Endothelial cell of umbilical vein (primary cell): Measurements from ENCODE around the gene RAD51B. TPM values are rescaled to one million over a fixed set of nuclear protein-coding genes. Genes with fewer than 3 reads are reported as not detected.

Experiments
- BruUV-seq: library from RNA; stranded (reverse); fragments of 400-500 nt; replicated peaks from 2 replicates; lab custom pipeline; 2021; lab: Mats Ljungman, UMichigan
- CTCF ChIA-PET: fragments of 300-600, 350-600 bp; sonication (Branson Sonifier 250); formaldehyde crosslinking; loops from one replicate; lab custom pipeline; 2021; ENCODE audit warnings: antibody characterized with exemption, inconsistent platforms; lab: Charles Lee
- POLR2A ChIA-PET: fragments of 300-600, 350-600 bp; sonication (Branson Sonifier 250); formaldehyde crosslinking; loops from one replicate; lab custom pipeline; 2021; ENCODE audit warnings: antibody characterized with exemption, inconsistent platforms; lab: Charles Lee
- DNase-seq: peaks from one replicate; pipeline ENCODE4 v3.0.0-alpha.2; 2011; ENCODE audit warnings: low read depth, low spot score
- FAIRE-seq: peaks from 2 replicates; lab custom pipeline; 2011; peaks lifted over from hg19 to GRCh38; lab: Jason Lieb, UNC
- H2AFZ ChIP-seq: 2 replicates; pipeline ENCODE4 v1.6.0; 2012; ENCODE audit warnings: low read depth, low read length, control low read depth, inconsistent platforms
- H3K27ac ChIP-seq: 2 replicates; pipeline ENCODE4 v1.5.1; 2011; ENCODE audit warnings: low read depth, mild to moderate bottlenecking, control low read depth, low read length, moderate library complexity; ENCODE audit not compliant: insufficient read depth
- H3K27me3 ChIP-seq, 2 experiments: 2 replicates each; pipeline versions ENCODE4 v1.6.0 to v1.6.1; 2011; ENCODE audit warnings: low read length in 2 of 2, mixed read lengths in 1 of 2; ENCODE audit not compliant: control insufficient read depth in 2 of 2, insufficient read depth in 2 of 2
- H3K36me3 ChIP-seq, 2 experiments: 2 replicates in 1 of 2; 3 replicates in 1 of 2; pipeline ENCODE4 v1.5.1; 2011; ENCODE audit warnings: low read length in 2 of 2, mild to moderate bottlenecking in 1 of 2, moderate library complexity in 1 of 2; ENCODE audit not compliant: control insufficient read depth in 2 of 2, insufficient read depth in 2 of 2; ENCODE audit errors: extremely low read depth in 1 of 2
- H3K4me1 ChIP-seq: 3 replicates; pipeline ENCODE4 v1.5.1; 2011; ENCODE audit warnings: mild to moderate bottlenecking, low read length; ENCODE audit not compliant: control insufficient read depth, insufficient read depth; ENCODE audit errors: extremely low read depth
- H3K4me2 ChIP-seq: 2 replicates; pipeline ENCODE4 v1.6.1; 2011; ENCODE audit warnings: low read length, control low read depth, mixed read lengths; ENCODE audit not compliant: insufficient read depth
- H3K4me3 ChIP-seq, 3 experiments: fragments of 200-600 bp in 1 of 3; sonication (generic), shearing (Covaris generic) in 1 of 3; replicated peaks in 1 of 3; 2 replicates each; pipeline ENCODE4 v1.5.1; 2011 to 2016; ENCODE audit warnings: control low read depth in 3 of 3, low read length in 3 of 3, mild to moderate bottlenecking in 2 of 3, inconsistent platforms in 1 of 3, low read depth in 1 of 3, moderate library complexity in 1 of 3; ENCODE audit not compliant: insufficient read depth in 1 of 3
- H3K79me2 ChIP-seq: 2 replicates; pipeline ENCODE4 v1.6.0; 2012; ENCODE audit warnings: low read length, inconsistent platforms; ENCODE audit not compliant: control insufficient read depth, insufficient read depth
- H3K9ac ChIP-seq: replicated peaks from 2 replicates; pipeline ENCODE3; 2011; ENCODE audit warnings: low read length, control low read depth; ENCODE audit not compliant: insufficient read depth; ENCODE audit errors: extremely low read depth
- H3K9me1 ChIP-seq: replicated peaks from 3 replicates; pipeline ENCODE4 v1.6.0; 2011; ENCODE audit warnings: mild to moderate bottlenecking, low read length; ENCODE audit not compliant: control insufficient read depth, insufficient read depth; ENCODE audit errors: extremely low read depth
- H3K9me3 ChIP-seq: replicated peaks from 2 replicates; pipeline ENCODE4 v1.5.1; 2012; ENCODE audit warnings: low read length, inconsistent platforms; ENCODE audit not compliant: control insufficient read depth, insufficient read depth
- H4K20me1 ChIP-seq: replicated peaks from 2 replicates; pipeline ENCODE3; 2011; ENCODE audit warnings: mild to moderate bottlenecking, low read length; ENCODE audit not compliant: control insufficient read depth, insufficient read depth; ENCODE audit errors: extremely low read depth
- CTCF ChIP-seq, 2 donors: IDR thresholded peaks; 1 replicate in 1 of 2; 2 replicates in 1 of 2; pipeline ENCODE4 v1.5.1; 2011; ENCODE audit warnings: low read length in 2 of 2, mild to moderate bottlenecking in 2 of 2, moderate library complexity in 2 of 2, control low read depth in 1 of 2, inconsistent platforms in 1 of 2, low read depth in 1 of 2; ENCODE audit not compliant: insufficient read depth in 1 of 2; ENCODE audit errors: extremely low read depth in 1 of 2
- EZH2 ChIP-seq: IDR thresholded peaks from 2 replicates; pipeline ENCODE4 v1.6.1; 2012; ENCODE audit warnings: borderline replicate concordance, low read depth, mild to moderate bottlenecking, moderate library complexity, low read length, inconsistent platforms; ENCODE audit not compliant: severe bottlenecking
- FOS ChIP-seq: IDR thresholded peaks from 2 replicates; pipeline ENCODE4 v1.6.1; 2011; ENCODE audit warnings: mild to moderate bottlenecking, low read length, moderate library complexity, borderline replicate concordance; ENCODE audit not compliant: insufficient read depth
- GATA2 ChIP-seq: IDR thresholded peaks from 2 replicates; pipeline ENCODE4 v1.7.0; 2011; ENCODE audit warnings: low read depth, mild to moderate bottlenecking, moderate library complexity, mixed read lengths, low read length; ENCODE audit not compliant: insufficient read length, insufficient read depth
- JUN ChIP-seq: IDR thresholded peaks from 2 replicates; pipeline ENCODE4 v1.6.1; 2011; ENCODE audit warnings: borderline replicate concordance, low read depth; ENCODE audit not compliant: insufficient read length, insufficient read depth
- MAX ChIP-seq: IDR thresholded peaks from 2 replicates; pipeline ENCODE4 v1.6.1; 2011; ENCODE audit not compliant: insufficient read depth, insufficient read length
- MYC ChIP-seq: IDR thresholded peaks from one replicate; pipeline ENCODE4 v1.6.1; 2011; ENCODE audit warnings: mild to moderate bottlenecking, low read depth, low read length
- POLR2A ChIP-seq: IDR thresholded peaks from 2 replicates; pipeline ENCODE4 v1.6.1; 2012; ENCODE audit warnings: low read depth, mild to moderate bottlenecking, control low read depth, low read length
- POLR2AphosphoS5 ChIP-seq: IDR thresholded peaks from 2 replicates; pipeline ENCODE4 v1.6.1; 2012; ENCODE audit warnings: low read depth, mild to moderate bottlenecking, control low read depth, low read length, moderate library complexity; ENCODE audit not compliant: insufficient read depth
- dilution Hi-C: fragments of 300-500 bp; cut with MboI; formaldehyde crosslinking; loops from one replicate; pipeline ENCODE4 v1.15.0; 2019; ENCODE audit warnings: low sequenced_read_pairs; ENCODE audit not compliant: extremely low pct_ligation_motif_present
- intact Hi-C: fragments of 100-400 bp; cut with micrococcal nuclease; formaldehyde crosslinking; loops from one replicate; pipeline ENCODE4 v1.10.0; 2022
- polyA plus RNA-seq, 4 experiments: library from polyadenylated mRNA; depleted of rRNA in 3 of 4; stranded (reverse) in 3 of 4; unstranded in 1 of 4; fragments of >200 nt; gene quantifications; 2 replicates each; pipeline versions ENCODE4 v1.2.1 to v1.2.3, GENCODE V29; 2011 to 2012; ENCODE audit warnings: missing spikeins in 1 of 4
- total RNA-seq: library from RNA; stranded (reverse); gene quantifications from 2 replicates; pipeline ENCODE4 v1.2.3, GENCODE V29; 2021

RAD51B gene
- total and polyA plus RNA-seq, 2 donors (not counting 3 experiments of a cell fraction or from before 2014, with no cell fraction given) = 3.9 to 19.0 TPM

GRCh38 chr14:68284834-68285233, 465.3 kb downstream of the RAD51B start:
- ChIA-PET POLR2A (no interaction called here), CTCF (interaction anchor here (1.0 kb wide), 1 partner anchor 11 kb away, joined by 3 read pairs; no protein-coding TSS in a partner anchor)
- BruUV-seq = no TSS peak
- Histone ChIP-seq H3K36me3 (no peaks in the 10 kb centered on the region), H3K4me1 (peaks cover 2% of the 10 kb centered on the region), H3K4me2 (no peak overlapping the region), H2AFZ (no peak overlapping the region), H3K27ac (no peak overlapping the region), H3K79me2 (no peaks in the 10 kb centered on the region), H4K20me1 (no peaks in the 10 kb centered on the region), H3K9me3 (no peaks in the 10 kb centered on the region), H3K9me1 (no peaks in the 10 kb centered on the region), H3K9ac (no peak overlapping the region), H3K4me3 (no peak overlapping the region), H3K27me3 (no peaks in the 10 kb centered on the region)
- dilution Hi-C loops (no loop called here), intact Hi-C loops (no loop called here)
- FAIRE-seq (no peak), DNase-seq (no peak)
- TF ChIP-seq POLR2A = no peak

- Histone ChIP-seq H3K9ac (no peak overlapping the region), H3K36me3 (no peaks in the 10 kb centered on the region), H4K20me1 (no peaks in the 10 kb centered on the region), H2AFZ (no peak overlapping the region), H3K27me3 (no peaks in the 10 kb centered on the region), H3K9me3 (no peaks in the 10 kb centered on the region), H3K9me1 (no peaks in the 10 kb centered on the region), H3K4me1 (no peaks in the 10 kb centered on the region), H3K27ac (no peak overlapping the region), H3K79me2 (no peaks in the 10 kb centered on the region), H3K4me3 (no peak overlapping the region), H3K4me2 (no peak overlapping the region)
- CTCF ChIA-PET = interaction anchor here (0.7 to 1.0 kb wide), 2 partner anchors 12 to 21 kb away, joined by 3 read pairs; no protein-coding TSS in a partner anchor
- BruUV-seq = no TSS peak
- intact Hi-C loops = no loop called here
- dilution Hi-C loops = no loop called here
- DNase-seq = no peak
- FAIRE-seq = no peak
- no peak for TF ChIP-seq JUN
- TF ChIP-seq CTCF (IDR thresholded peaks at IDR 0.05; ENCODE audit: extremely low read depth in 1 of 2, insufficient read depth in 1 of 2, low read depth in 1 of 2, low read length in 2 of 2) = no peak
- TF ChIP-seq MYC = no peak
- no peak for TF ChIP-seq GATA2
- no peak for TF ChIP-seq POLR2A
- TF ChIP-seq FOS = no peak
- TF ChIP-seq EZH2 = no peak
- no peak for TF ChIP-seq MAX
- TF ChIP-seq POLR2AphosphoS5 = no peak
- POLR2A ChIA-PET = no interaction called here
Measured at GRCh38 chr14:68285421-68286179, 466.0 kb downstream of the RAD51B start.
